GM21576 (cell line): ENCODE data around the gene ZBTB49.
"Not testable (repeated sequence)": the region's sequence is repeated elsewhere in the genome, so short reads cannot be mapped to it uniquely, and the experiment has no call there.

ENCODE experiments used
- ATAC-seq: cut with Tn5 transposase; IDR thresholded peaks from one replicate; pipeline ENCODE4 v1.9.1; 2021; ENCODE audit warnings: mild to moderate bottlenecking, moderate library complexity; ENCODE audit not compliant: unreplicated experiment

ZBTB49 gene

DNA sequence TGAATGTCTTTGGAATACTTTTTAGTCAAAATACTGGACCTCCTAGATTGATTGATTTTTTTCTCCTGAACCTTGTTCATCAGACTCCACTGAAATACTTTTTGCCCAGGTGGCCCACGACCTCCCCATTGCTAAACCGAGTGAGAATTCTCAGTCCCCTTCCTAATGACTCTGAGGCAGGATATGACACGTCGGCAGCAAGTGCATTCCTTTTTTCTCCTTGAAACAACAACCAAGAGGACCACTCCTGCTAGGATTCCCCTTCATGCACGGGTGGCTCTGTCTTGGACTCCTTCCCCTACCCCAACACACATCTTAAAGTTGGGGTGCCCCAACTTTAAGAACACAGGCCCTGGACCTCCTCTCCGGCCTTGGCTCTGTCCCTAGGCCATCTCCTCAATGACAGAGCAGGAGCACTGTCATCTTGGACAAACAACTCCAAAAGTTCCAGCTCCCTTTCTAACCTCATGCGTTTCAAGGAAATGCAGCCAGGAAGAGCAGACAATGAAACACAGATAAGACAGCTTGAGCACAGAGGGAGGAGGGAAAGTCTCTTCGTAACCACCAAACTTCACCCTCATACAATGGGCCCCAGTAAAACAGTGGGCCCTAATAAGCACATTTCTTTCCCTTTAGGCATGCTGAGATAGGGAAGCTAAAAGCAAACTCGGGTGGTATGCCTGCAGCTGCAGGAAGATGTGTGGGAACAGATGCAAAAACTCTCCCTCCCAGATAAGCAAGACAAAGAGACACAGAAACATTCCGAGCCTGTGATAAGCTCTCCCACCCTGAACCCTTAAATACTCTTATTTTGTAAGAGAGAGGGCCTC lies 33.9 kb downstream of the ZBTB49 start:
- no peak for ATAC-seq

- no peak for ATAC-seq
Observed at GRCh38 chr4:4325321-4325720, 35.3 kb downstream of the ZBTB49 start.

DNA sequence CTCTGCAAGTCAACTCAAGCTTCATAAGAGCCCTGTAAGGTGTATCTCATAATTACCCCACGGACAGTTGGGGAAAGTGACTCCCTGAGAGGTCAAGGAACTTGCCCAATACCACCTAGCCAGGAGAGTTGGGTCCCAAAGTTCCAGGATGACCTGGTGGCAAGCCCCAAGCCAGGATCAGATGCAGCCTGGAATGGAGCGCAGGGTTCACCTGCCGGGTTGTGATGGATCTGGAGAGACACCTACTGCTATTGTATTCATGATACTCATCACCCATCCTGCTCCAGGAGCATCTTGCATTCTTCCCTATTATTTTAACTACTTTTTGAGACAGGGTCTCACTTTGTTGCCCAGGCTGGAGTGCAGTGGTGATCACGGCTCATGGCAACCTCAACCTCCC lies 36.1 kb downstream of the ZBTB49 start:
- no peak for ATAC-seq

DNA sequence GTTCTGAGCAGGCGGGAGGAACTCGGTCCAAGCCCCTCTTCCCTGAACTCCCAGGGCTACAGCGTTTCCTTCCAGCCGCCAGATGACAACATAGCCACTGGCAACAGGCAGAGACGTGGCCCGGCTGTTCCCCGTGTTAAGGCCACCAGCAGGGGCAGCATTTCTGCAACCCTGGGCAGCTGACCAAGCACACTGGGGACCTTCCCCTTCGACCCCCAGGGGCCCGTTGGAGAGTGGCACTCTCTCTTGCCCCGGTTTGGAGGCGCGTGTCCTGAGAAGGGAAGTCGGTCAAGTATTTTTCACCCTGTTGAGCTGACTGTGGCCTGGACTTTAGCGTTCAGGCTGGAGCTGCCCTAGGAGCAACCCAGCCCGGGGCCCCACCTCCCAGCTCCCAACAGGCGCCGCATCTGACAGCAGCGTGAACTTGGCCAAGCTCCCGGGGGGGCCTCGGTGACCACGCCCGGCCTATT lies 37.6 kb downstream of the ZBTB49 start:
- ATAC-seq: no peak

DNA sequence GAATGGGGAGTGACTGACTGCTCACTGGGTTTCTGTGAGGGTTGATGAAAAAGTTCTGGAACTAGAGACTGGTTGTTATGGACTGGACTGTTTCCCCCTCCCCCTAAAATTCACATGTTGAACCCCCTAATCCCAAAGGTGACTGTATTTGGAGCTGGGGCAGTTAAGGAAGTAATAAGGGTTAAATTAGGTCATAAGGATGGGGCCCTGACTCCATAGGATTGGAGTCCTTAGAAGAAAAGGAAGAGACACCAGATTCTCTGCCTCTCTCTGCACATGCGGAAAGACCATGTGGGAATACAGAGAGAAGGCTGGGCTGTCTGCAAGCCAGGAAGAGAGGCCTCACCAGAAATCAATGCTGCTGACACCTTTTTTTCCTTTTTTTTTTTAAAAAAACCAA lies 38.2 kb downstream of the ZBTB49 start:
- no peak for ATAC-seq

GRCh38 chr4:4328840-4329239 lies 38.8 kb downstream of the ZBTB49 start:
- no peak for ATAC-seq

DNA sequence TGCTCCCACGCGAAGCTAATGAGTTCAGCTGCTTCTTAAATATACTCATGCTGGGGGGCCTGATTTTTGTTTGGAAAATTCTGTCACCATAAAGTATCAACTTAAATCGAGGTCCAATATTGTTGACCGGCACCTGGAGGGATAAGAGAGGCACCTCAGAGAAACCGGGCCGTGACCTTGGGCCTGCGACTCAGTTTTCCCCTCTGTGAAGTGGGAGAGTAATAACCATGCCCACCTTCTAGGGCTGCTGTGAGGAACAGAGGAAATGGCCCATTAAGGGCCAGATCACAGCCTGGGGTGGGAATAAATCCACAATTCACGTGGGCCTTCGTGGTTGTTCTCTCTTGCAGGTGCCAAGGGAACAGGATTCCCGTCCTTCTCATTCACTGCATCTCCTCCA lies 39.4 kb downstream of the ZBTB49 start:
- ATAC-seq: no peak

GRCh38 chr4:4330794-4331193 lies 40.7 kb downstream of the ZBTB49 start:
- ATAC-seq: no peak

DNA sequence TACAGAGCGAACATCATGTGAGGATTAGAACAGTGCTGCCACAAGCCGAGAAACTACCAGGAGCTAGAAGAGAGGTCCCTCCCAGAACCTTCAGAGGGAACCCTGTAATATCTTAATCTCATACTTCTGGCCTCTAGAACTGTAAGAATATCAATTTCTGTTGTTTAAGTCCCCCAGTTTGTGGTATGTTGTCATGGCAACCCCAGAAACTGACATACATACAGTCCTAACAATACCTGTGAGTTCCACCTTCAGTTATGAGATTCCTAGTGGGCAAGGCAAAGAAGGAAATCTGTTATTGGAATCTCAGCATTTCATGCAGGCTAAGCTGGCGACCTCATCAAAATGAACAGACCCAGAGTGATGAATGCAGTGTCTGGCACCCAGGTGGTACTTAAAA lies 42.5 kb downstream of the ZBTB49 start:
- ATAC-seq: no peak

DNA sequence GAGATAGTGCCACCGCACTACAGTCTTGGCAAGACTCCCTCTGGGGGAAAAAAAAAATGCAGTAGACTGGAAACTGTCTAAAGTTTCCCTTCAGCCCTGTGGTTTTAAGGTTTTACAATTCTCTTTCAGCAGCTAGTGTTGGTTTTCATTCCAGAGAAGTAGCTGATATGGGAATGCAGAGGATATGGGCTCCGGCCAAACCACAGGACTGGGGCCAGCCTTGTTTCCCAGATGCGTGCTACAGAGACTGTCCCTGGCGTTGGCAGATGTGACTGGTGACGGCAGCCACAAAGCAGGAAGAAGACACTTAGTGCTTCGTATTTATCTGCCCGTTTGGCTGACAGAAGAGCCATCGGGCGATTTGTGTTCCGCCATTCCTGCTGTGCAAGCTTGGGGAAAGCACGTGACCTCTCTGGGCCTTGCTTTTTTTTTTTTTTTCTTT lies 43.2 kb downstream of the ZBTB49 start:
- no peak for ATAC-seq

GRCh38 chr4:4334798-4335520 lies 44.9 kb downstream of the ZBTB49 start:
- ATAC-seq: no peak

DNA sequence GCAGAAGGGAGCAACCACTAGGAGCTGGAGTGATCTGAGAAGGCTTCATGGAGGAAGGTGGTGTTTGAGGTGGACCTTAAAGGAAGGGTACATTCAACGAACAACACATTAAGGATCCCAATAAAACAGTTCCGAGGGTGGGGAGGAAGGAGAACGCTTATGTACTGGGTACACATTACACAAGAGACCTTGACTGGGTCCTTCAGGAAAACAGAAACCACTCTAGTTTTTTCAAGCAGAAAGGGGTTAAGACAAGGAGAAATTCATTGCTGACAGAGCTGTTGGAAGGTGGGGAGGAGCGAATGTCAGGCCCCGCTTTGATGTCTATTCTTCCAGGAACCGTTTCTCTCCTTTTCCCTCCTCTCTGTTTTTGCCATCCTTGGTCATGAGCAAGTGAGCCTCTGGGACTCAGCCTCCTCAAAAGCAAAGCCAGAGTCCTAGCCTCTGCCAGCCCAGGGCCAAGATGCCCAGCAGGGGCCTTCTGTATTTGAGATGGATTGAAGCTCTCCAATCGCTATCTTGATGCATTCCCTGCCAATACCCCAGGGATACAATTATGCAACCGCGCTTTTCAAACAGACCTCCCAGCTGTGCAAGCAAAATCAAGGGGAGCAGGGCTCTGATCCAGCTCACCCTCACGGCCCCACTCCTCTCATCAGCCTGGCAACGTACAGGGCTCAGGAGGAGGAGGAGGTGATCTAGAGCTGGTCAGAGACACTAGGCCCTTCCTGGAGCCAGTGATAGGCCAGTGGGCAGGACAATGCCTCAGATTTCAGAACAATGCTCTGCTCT lies 48.4 kb downstream of the ZBTB49 start:
- ATAC-seq: no peak

- no peak for ATAC-seq
Observed at GRCh38 chr4:4339504-4340085, 49.5 kb downstream of the ZBTB49 start.

DNA sequence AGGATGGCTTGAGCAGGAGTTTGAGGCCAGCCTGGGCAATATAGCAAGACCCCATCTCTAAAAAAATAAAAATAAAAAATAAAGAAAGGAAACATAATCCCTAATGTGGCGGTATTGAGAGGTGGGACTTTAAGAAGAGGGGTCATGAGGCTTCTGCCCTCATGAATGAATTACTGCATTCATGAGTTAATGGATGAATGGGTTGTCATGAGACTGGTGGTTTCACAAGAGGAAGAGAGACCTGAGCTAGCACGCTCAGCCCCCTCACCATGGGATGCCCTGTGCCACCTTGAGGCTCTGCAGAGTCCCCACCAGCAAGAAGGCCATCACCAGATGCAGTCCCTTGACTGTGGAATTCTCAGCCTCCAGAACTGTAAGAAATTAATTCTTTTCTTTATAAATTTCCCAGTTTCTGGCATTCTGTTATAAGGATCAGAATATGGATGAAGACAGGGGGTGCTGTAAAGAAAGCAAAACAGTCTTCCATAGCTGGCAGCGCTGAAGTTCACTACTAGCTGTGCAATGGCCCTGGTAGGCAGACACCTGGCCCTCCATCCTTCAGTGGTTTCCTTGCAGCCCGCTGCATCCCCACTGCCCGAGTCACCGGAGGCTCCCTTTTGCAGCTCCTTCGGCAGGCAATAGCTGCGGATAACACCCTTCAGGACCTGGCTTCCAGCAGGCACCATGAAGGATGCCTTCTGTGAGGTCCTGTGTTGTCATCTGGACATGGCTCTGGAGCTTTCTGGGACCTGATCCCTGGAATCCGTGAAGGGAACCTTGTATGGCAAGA lies 52.0 kb downstream of the ZBTB49 start:
- no peak for ATAC-seq

DNA sequence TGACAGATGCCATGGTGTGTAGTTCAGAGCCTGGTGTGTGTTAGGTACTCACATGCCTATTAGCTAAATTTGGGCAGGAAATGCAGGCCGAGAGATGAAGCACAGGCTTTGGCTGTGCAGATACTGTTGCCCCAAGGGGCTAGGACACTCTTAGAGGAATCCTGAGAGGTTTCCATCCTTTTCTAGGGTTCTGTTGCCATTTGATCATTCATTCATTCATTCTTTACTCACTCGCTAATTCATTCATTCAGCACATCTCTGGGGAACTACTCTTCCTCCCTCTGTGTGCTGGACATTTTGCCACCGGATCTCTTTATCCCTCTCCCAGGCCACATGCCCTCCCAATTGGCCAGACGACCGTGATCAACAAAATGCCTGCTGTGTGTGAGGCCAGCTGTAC lies 53.0 kb downstream of the ZBTB49 start:
- ATAC-seq: no peak

DNA sequence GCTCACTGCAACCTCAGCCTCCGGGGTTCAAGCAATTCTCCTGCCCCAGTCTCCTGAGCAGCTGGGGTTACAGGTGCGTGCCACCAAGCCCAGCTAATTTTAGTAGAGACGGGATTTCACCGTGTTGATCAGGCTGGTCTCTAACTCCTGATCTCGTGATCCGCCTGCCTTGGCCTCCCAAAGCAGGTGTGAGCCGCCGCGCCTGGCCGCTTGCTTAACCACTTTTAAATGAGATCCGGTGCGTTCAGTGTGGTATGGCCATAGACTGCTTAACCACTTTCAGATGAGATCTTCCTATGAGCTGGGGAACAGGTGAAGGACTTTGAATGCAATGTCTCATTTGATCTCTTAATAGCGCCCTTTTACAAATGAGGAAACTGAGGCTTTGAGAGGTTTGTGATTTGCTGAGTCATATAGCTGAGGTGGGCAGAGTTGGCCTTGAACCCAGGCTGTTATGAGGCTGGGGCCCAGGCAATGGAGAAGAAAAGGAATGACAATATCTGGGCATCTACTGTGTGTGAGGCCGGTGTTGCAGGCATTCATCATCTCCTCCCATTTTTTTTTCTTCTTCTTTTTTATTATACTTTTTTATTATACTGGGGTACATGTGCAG lies 55.0 kb downstream of the ZBTB49 start:
- ATAC-seq: peak; percentile 93

- no peak for ATAC-seq
Observed at GRCh38 chr4:4347585-4347984, 57.5 kb downstream of the ZBTB49 start.

- ATAC-seq: not testable (repeated sequence)
Observed at GRCh38 chr4:4348585-4348984, 58.5 kb downstream of the ZBTB49 start.

GRCh38 chr4:4349867-4350266 lies 59.8 kb downstream of the ZBTB49 start:
- ATAC-seq: no peak

DNA sequence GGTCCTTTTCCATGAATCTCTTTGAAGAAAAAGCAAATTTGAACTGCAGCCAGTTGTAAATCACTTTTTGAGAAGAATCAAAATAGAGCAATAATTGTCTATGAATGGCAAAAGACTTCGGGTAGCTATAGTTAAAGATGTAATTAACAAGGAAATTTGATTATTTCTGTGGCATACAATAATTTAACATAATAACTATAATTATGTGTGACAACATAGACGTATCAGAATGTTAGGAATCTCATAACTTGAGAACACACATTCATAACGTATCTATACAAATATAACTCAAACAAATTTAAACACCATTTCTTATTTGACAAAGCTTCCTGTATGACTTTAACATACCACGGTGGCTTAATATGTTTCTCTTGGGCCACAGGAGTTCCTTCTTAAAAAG lies 60.9 kb downstream of the ZBTB49 start:
- ATAC-seq: no peak
